ENCODE data around the gene BUD31. TPM values are rescaled to one million over a fixed set of nuclear protein-coding genes. Genes with fewer than 3 reads are reported as not detected.

The BUD31 gene
- total and polyA plus RNA-seq, 2 of the 4 experiments (the other 2 are of a cell fraction), result 72.6 to 97.2 TPM

DNA sequence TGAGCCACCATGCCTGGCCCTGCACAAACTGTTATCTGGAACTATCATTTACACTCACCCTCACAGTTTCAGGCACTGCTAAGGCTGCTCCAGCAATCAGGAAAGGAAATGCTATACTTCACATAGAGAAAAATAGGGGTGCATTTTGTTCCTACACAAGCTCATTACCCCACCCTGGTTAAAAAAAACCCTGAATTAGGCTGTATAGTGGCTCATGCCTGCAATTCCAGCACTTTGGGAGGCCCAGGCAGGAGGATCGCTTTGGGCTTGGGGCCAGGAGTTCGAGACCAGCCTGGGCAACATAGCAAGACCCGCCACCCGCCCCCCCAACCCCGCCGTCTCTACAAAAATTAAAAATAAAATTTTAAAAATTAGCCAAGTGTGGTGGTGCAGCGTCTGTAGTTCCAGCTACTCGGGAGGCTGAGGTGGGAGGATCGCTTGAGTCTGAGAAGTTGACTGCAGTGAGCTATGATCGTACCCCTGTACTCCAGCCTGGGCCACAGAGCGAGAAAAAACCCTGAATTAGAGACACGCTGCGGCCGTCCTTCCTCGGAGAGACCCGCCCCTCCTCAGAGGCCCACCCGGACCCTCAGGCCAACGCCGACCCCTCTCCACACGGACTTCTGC, 29.3 kb downstream of the BUD31 start:
- dilution Hi-C loops (cut with HindIII; ENCODE audit: low sequenced_read_pairs, unreplicated experiment) (no loop called here), in situ Hi-C loops (cut with MboI; ENCODE audit: low sequenced_read_pairs) (no loop called here), intact Hi-C loops (cut with micrococcal nuclease) (no loop called here)
- Histone ChIP-seq H3K9me1 (ENCODE audit: insufficient read depth, low read length) (0 out of 2 replicates have a peak, but pooled peaks cover 10% of the 10 kb centered on the region), H4K5ac (ENCODE audit: low read depth, low read length) (peak overlapping the region; percentile 28; the same call in 1 of the 2 replicates), H3K14ac (replicated peaks; ENCODE audit: low read depth, low read length) (peak overlapping the region; percentile 4; the same call in 1 of the 2 replicates), H3K36me3 (ENCODE audit: control insufficient read depth, insufficient read depth, low read length) (peaks cover 17% of the 10 kb centered on the region), H2AK5ac (ENCODE audit: low read depth, low read length) (peak overlapping the region; percentile 64; the same call in 1 of the 2 replicates), H3K18ac (ENCODE audit: low read depth, low read length) (no peak overlapping the region; the same call in 1 of the 2 replicates), H3K4me3 (ENCODE audit: insufficient read depth, low read depth, low read length) (peak overlapping the region; percentile 85), H3K27me3 (ENCODE audit: control insufficient read depth, insufficient read depth, low read length) (no peaks in the 10 kb centered on the region), H4K91ac (ENCODE audit: insufficient read depth, low read depth, low read length) (peak overlapping the region; percentile 31; the same call in 1 of the 2 replicates), H2BK15ac (ENCODE audit: low read depth, low read length) (no peak overlapping the region; the same call in 2 of the 3 replicates), H4K20me1 (ENCODE audit: insufficient read depth, low read length) (peaks cover 16% of the 10 kb centered on the region), H2BK5ac (ENCODE audit: low read depth, low read length, poor library complexity, severe bottlenecking) (peak overlapping the region; percentile 11), H3K27ac (ENCODE audit: insufficient read depth, low read length) (peak overlapping the region; percentile 70), H2AK9ac (replicated peaks; ENCODE audit: low read depth, low read length, poor library complexity) (peak overlapping the region; percentile 80), H3K79me1 (ENCODE audit: low read depth in 1 of 2, low read length in 2 of 2) (peaks cover 20 to 45% of the 10 kb centered on the region in 2 experiments), H3K9me3 (ENCODE audit: control insufficient read depth, insufficient read depth, low read length) (no peaks in the 10 kb centered on the region), H2AFZ (replicated peaks; ENCODE audit: low read length, poor library complexity) (peak overlapping the region; percentile 97), H3K4ac (ENCODE audit: low read depth, low read length) (peak overlapping the region; percentile 30), H4K8ac (ENCODE audit: low read depth in 2 of 2, low read length in 2 of 2) (peak overlapping the region; percentile 40 to 82; a peak in 3 of 4 replicates), H3K9ac (ENCODE audit: low read depth, low read length) (peak overlapping the region; percentile 82), H3K4me1 (ENCODE audit: control insufficient read depth, insufficient read depth, low read length) (peaks cover 6% of the 10 kb centered on the region), H2BK20ac (ENCODE audit: low read depth, low read length) (no peak overlapping the region), H3K4me2 (ENCODE audit: low read depth, low read length) (peak overlapping the region; percentile 75), H3K23ac (ENCODE audit: low read depth, low read length) (peak overlapping the region; percentile 78; the same call in 1 of the 2 replicates), H2BK120ac (ENCODE audit: low read depth, low read length) (no peak overlapping the region), H3K56ac (ENCODE audit: extremely low read depth, insufficient read depth, low read length) (0 out of 2 replicates have a peak overlapping the region, but pooled peaks have one; percentile 46)
- ChIA-PET POLR2A (ENCODE audit: unreplicated experiment) (interaction anchor here (0.8 to 1.0 kb wide), 2 partner anchors 29 to 1195 kb away, joined by 4 to 6 read pairs; partner anchors contain the start of genes BUD31 and PDAP1), CTCF (no interaction called here)
- DNase-seq (no peak), ATAC-seq (ENCODE audit: low read depth) (peak; percentile 7)
- WGBS, 2 experiments (ENCODE audit: extremely low coverage in 2 of 2, insufficient read length in 1 of 2), result 0% methylated on average over 4 of the region's 20 CpGs; no CpG with 5 or more reads in 1 of the 2 experiments
- BruUV-seq (replicated peaks), result no TSS peak
- no peak for TF ChIP-seq RAD21 (IDR thresholded peaks at IDR 0.05; ENCODE audit: low read length)
- TF ChIP-seq, protein P1, sequence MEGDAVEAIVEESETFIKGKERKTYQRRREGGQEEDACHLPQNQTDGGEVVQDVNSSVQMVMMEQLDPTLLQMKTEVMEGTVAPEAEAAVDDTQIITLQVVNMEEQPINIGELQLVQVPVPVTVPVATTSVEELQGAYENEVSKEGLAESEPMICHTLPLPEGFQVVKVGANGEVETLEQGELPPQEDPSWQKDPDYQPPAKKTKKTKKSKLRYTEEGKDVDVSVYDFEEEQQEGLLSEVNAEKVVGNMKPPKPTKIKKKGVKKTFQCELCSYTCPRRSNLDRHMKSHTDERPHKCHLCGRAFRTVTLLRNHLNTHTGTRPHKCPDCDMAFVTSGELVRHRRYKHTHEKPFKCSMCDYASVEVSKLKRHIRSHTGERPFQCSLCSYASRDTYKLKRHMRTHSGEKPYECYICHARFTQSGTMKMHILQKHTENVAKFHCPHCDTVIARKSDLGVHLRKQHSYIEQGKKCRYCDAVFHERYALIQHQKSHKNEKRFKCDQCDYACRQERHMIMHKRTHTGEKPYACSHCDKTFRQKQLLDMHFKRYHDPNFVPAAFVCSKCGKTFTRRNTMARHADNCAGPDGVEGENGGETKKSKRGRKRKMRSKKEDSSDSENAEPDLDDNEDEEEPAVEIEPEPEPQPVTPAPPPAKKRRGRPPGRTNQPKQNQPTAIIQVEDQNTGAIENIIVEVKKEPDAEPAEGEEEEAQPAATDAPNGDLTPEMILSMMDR (conservative IDR thresholded peaks at IDR 0.05; ENCODE audit: low read depth, low read length), result no peak
- TF ChIP-seq FOS (IDR thresholded peaks at IDR 0.05; ENCODE audit: low read depth, low read length), result no peak
- no peak for TF ChIP-seq MAFK (IDR thresholded peaks at IDR 0.05; ENCODE audit: low read depth, low read length)
- TF ChIP-seq MAZ (IDR thresholded peaks at IDR 0.05; ENCODE audit: borderline replicate concordance, low read depth, low read length), result no peak
- no peak for TF ChIP-seq CEBPB (IDR thresholded peaks at IDR 0.05; ENCODE audit: low read depth, low read length)
- TF ChIP-seq BHLHE40 (IDR thresholded peaks at IDR 0.05; ENCODE audit: low read depth, low read length), result no peak
- no peak for TF ChIP-seq NFE2L2 (IDR thresholded peaks at IDR 0.05; ENCODE audit: low read depth, low read length)
- no peak for TF ChIP-seq POLR2A (IDR thresholded peaks at IDR 0.05; ENCODE audit: low read depth, low read length)
- TF ChIP-seq, protein P2, sequence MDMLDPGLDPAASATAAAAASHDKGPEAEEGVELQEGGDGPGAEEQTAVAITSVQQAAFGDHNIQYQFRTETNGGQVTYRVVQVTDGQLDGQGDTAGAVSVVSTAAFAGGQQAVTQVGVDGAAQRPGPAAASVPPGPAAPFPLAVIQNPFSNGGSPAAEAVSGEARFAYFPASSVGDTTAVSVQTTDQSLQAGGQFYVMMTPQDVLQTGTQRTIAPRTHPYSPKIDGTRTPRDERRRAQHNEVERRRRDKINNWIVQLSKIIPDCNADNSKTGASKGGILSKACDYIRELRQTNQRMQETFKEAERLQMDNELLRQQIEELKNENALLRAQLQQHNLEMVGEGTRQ (IDR thresholded peaks at IDR 0.05; ENCODE audit: low read depth, low read length), result no peak
- TF ChIP-seq SMC3 (IDR thresholded peaks at IDR 0.05; ENCODE audit: low read depth, low read length), result no peak
- TF ChIP-seq MXI1 (IDR thresholded peaks at IDR 0.05; ENCODE audit: borderline replicate concordance, low read depth, low read length), result no peak
- TF ChIP-seq, protein P3, sequence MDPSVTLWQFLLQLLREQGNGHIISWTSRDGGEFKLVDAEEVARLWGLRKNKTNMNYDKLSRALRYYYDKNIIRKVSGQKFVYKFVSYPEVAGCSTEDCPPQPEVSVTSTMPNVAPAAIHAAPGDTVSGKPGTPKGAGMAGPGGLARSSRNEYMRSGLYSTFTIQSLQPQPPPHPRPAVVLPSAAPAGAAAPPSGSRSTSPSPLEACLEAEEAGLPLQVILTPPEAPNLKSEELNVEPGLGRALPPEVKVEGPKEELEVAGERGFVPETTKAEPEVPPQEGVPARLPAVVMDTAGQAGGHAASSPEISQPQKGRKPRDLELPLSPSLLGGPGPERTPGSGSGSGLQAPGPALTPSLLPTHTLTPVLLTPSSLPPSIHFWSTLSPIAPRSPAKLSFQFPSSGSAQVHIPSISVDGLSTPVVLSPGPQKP (IDR thresholded peaks at IDR 0.05; ENCODE audit: borderline replicate concordance, low read depth, low read length), result no peak
- TF ChIP-seq CHD1 (IDR thresholded peaks at IDR 0.05; ENCODE audit: low read depth, low read length), result no peak

All from IMR-90 (cell line).